Activated CD4-positive, alpha-beta memory T cell treated with anti-CD3 and anti-CD28 coated beads for 36 hours (primary cell): ENCODE results near the gene KRTAP4-12. TPM values are rescaled to one million over a fixed set of nuclear protein-coding genes. Genes with fewer than 3 reads are reported as not detected.
"Not testable (repeated sequence)": the region's sequence is repeated elsewhere in the genome, so short reads cannot be mapped to it uniquely, and the experiment has no call there.

Source experiments
- CTCF ChIA-PET: fragments of 350-600 bp; sonication (Branson Sonifier 250); formaldehyde crosslinking; loops from one replicate; lab custom pipeline; 2021; ENCODE audit warnings: antibody characterized with exemption, inconsistent platforms; lab: Charles Lee
- POLR2A ChIA-PET: fragments of 350-600 bp; sonication (Branson Sonifier 250); formaldehyde crosslinking; loops from one replicate; lab custom pipeline; 2021; ENCODE audit warnings: antibody characterized with exemption; lab: Charles Lee
- DNase-seq: peaks from one replicate; pipeline ENCODE4 v3.0.0-alpha.2; 2020
- H3K27ac Mint-ChIP-seq: one replicate; pipeline ENCODE4 v1.8.0; 2021; ENCODE audit warnings: mixed read lengths
- H3K27me3 Mint-ChIP-seq: one replicate; pipeline ENCODE4 v1.8.0; 2021; ENCODE audit warnings: mixed read lengths
- H3K36me3 Mint-ChIP-seq: one replicate; pipeline ENCODE4 v1.8.0; 2021; ENCODE audit warnings: mixed read lengths
- H3K4me1 Mint-ChIP-seq: one replicate; pipeline ENCODE4 v1.8.0; 2021; ENCODE audit warnings: low read depth, mixed read lengths
- H3K4me3 Mint-ChIP-seq: one replicate; pipeline ENCODE4 v1.8.0; 2021; ENCODE audit warnings: mild to moderate bottlenecking, mixed read lengths
- H3K9me3 Mint-ChIP-seq: one replicate; pipeline ENCODE4 v1.8.0; 2021; ENCODE audit warnings: mixed read lengths
- intact Hi-C: fragments of 100-400 bp; cut with micrococcal nuclease; formaldehyde crosslinking; loops from one replicate; pipeline ENCODE4 v1.15.1; 2023
- total RNA-seq, 2 experiments: library from RNA; stranded (reverse); gene quantifications; one replicate each; pipeline ENCODE4 v1.2.3, GENCODE V29; 2021

KRTAP4-12 gene
- total RNA-seq, 2 experiments from 2014 or later: not detected

DNA sequence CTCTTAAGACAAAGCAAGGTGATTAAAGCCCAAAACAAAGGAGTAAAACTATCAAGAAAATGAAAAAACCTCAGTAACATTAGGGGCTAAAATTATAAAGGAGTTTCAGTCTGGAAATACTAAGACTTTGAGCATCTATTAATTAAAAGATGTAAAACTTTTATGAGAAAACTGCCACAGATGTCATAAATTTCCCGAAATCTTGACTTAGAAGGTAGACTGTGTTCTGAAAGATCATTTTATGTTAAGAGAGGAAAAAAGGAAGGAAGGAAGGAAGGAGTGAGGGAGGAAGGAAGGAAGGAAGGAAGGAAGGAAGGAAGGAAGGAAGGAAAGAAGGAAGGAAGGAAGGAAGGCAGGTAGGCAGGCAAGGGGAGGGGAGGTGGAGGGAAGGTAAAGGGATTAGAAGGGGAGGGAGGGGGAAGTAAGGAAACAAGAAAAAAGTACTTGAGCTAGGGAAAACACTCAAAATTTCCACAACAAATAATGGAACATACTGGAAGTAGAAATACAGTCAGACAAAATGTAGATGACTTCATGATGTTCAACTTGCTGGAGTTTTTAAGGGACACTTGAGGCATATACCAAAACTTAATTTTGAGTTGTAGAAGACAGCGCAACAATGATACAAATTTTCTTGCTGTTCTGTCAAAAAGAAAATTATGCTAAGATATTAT is 23.7 kb upstream of the KRTAP4-12 start:
- Mint-ChIP-seq H3K9me3 (peaks cover 10% of the 10 kb centered on the region), H3K36me3 (peaks cover 5% of the 10 kb centered on the region), H3K27ac (no peak overlapping the region), H3K27me3 (no peaks in the 10 kb centered on the region), H3K4me1 (no peaks in the 10 kb centered on the region), H3K4me3 (no peak overlapping the region)
- no peak for DNase-seq
- CTCF ChIA-PET: no interaction called here
- intact Hi-C loops: no loop called here
- POLR2A ChIA-PET: no interaction called here

DNA sequence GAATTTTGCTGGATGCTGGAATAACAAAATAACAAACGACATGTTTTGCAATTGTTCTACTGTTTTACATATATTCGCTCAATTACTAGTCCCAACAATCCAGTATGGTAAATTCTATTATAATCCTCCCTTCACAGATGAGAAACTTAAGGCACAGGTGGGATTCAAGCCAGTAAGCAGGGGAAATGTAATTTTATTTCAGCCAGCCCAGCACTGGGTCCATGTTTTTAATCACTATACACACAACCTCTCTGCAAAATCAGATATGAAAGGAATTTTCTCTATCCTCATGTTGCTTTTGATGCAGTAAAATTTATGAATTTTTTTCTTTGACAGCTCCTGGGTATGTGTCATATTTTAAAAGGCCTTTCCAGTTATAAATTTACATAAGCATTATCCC is 21.3 kb upstream of the KRTAP4-12 start:
- Mint-ChIP-seq H3K36me3 (peaks cover 8% of the 10 kb centered on the region), H3K4me3 (no peak overlapping the region), H3K27me3 (no peaks in the 10 kb centered on the region), H3K27ac (no peak overlapping the region), H3K4me1 (no peaks in the 10 kb centered on the region), H3K9me3 (peaks cover 16% of the 10 kb centered on the region)
- no peak for DNase-seq
- intact Hi-C loops: no loop called here
- ChIA-PET POLR2A (no interaction called here), CTCF (no interaction called here)

DNA sequence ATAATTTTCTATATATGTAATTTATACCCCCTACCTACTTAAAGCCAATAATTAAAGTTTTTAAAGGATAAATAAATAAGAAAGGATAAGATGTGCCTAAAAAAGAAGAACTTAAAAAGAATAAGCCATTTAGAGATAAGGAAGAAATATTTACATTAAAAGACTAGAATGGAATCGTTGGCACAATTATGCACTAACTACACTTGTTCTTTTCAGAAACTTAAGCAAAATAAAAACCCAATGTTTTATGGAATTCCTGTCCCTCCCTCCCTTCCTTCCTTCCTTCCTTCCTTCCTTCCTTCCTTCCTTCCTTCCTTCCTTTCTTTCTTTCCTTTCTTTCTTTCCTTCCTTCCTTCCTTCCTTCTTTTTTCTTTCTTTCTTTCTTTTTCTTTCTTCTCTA is 20.9 kb upstream of the KRTAP4-12 start:
- ChIA-PET CTCF (no interaction called here), POLR2A (no interaction called here)
- no peak overlapping the region for H3K27ac Mint-ChIP-seq
- no peak for DNase-seq
- H3K4me1 Mint-ChIP-seq: no peaks in the 10 kb centered on the region
- H3K9me3 Mint-ChIP-seq: peaks cover 16% of the 10 kb centered on the region
- no peak overlapping the region for H3K4me3 Mint-ChIP-seq
- peaks cover 8% of the 10 kb centered on the region for H3K36me3 Mint-ChIP-seq
- H3K27me3 Mint-ChIP-seq: no peaks in the 10 kb centered on the region
- intact Hi-C loops: no loop called here

DNA sequence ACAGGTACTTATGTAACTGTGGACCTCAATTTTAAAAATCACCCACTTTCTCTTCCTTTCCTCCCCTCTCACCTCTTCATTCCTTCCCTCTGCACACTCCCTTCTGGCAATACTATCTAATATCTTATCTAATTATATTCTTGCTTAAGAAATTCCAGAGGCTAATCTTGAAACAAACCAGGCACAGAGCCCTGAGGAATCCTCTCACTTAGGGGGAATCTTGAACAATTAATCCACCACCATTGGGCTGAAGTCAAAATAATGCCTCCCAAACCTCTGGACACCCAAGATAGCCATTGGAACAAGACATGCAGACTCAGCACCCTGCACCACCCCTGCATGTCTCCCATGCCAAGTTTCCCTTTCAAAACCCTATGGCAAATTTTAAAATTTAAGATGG is 17.4 kb upstream of the KRTAP4-12 start:
- POLR2A ChIA-PET: no interaction called here
- CTCF ChIA-PET: no interaction called here
- Mint-ChIP-seq H3K4me3 (no peak overlapping the region), H3K27me3 (peaks cover 5% of the 10 kb centered on the region), H3K36me3 (peaks cover 11% of the 10 kb centered on the region), H3K9me3 (peaks cover 23% of the 10 kb centered on the region), H3K27ac (no peak overlapping the region), H3K4me1 (no peaks in the 10 kb centered on the region)
- intact Hi-C loops: no loop called here
- DNase-seq: no peak

DNA sequence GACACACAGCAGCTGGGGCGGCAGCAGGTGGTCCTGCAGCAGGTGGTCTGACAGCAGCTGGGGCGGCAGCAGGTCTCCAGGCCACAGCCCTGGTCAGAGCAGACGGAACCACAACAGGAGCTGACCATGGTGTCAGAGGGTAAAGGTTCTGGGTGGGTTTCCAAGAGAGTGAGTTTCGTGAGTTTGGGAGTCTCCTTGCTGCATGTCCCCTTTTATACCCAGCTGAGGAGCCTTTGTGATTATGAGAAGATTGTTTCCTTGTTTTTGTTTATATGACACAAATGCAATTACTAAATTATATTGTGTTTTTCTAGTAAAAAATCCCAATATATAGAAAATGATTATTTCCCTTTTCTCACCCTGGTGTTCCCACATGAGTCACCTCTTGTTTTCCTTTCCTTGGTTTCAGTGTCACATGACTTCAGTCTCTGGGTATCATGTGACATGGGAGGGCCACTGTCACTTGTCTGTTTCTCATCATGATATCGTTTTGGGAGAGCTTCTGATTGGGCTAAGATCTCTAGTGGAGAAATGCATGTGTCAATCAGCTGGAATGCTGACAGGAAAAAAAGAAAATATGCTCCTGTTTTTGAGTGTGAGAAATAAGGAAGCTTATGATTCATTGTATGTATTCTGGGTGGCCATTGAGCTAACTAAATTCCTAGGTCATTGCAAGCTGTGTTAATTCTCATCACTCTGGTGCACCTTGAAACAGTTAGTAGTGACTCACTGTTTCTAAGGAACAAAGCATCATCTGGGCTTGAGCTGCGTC is 16.6 kb upstream of the KRTAP4-12 start, which contains the start of gene KRTAP4-6:
Gene KRTAP4-6, minus strand, starts transcription at position 185 of the 772 bp plus-strand sequence. Its CDS starts 57 bp downstream, at position 128.
- no peaks in the 10 kb centered on the region for H3K4me1 Mint-ChIP-seq
- intact Hi-C loops: no loop called here
- H3K9me3 Mint-ChIP-seq: peaks cover 23% of the 10 kb centered on the region
- H3K36me3 Mint-ChIP-seq: peaks cover 11% of the 10 kb centered on the region
- ChIA-PET CTCF (interaction anchor here (0.6 kb wide), 1 partner anchor 102 kb away, joined by 3 read pairs; no protein-coding TSS in a partner anchor), POLR2A (no interaction called here)
- no peak for DNase-seq
- H3K27ac Mint-ChIP-seq: no peak within 1 kb of the TSS
- H3K4me3 Mint-ChIP-seq: no peak within 1 kb of the TSS
- H3K27me3 Mint-ChIP-seq: peaks cover 5% of the 10 kb centered on the region

DNA sequence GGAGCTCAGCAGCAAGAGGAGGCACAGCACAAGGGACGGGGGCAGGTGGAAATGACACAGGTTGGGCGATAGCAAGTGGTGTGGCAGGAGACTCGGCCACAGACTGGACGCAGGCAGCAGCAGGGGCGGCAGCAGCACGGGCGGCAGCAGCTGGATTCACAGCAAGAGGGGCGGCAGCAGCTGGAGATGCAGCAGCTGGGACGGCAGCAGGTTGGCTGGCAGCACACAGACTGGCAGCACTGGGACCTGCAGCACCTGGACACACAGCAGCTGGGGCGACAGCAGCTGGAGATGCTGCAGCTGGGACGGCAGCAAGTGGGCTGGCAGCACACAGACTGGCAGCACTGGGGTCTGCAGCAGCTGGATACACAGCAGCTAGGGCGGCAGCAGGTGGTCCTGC is 15.9 kb upstream of the KRTAP4-12 start:
- Mint-ChIP-seq H3K36me3 (peaks cover 11% of the 10 kb centered on the region), H3K9me3 (peaks cover 23% of the 10 kb centered on the region)
- DNase-seq, H3K27ac Mint-ChIP-seq, H3K4me3 Mint-ChIP-seq, intact Hi-C loops, H3K27me3 Mint-ChIP-seq, CTCF ChIA-PET, POLR2A ChIA-PET, H3K4me1 Mint-ChIP-seq: not testable (repeated sequence)

DNA sequence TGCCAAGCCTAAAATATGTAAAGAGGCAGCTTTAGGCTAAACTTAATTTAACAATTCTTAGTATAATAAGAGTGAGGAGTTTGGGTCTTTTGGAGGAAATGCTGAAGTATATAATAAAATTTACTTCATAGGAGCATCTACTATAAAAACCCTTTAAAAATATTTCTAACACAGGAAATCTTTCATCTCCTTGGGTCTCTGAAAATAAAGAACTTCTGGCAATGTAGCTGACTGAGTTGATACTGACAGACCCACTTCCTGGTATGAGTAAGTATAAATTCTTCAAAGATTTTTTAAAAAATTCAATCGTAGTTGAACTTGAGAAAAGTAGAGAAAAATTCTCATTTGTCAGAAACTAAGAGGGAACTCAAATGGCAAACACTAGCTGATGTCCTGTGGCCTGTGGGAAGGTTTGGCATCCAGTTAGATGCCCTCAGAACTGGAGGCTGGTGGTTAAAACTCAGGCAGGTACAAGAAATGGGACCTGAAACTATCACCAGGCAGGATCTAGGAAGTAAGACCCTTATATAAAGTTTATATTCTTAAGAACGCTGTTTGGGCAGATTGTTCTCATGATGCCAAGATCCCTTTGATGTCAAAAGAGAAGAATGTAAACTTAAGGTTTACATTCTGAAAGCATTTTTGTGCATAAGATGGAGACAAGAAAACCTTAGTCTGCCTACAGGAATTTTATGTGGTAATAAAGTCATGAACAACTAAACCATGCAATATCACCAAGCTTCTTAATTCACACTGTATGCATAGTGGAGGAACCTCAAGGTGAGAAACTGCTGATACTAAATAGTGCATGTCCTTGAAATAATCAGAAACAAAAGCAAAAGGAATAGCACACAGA is 10.1 kb upstream of the KRTAP4-12 start:
- Mint-ChIP-seq H3K36me3 (no peaks in the 10 kb centered on the region), H3K4me3 (no peak overlapping the region), H3K27ac (no peak overlapping the region), H3K9me3 (peaks cover 7% of the 10 kb centered on the region), H3K27me3 (peaks cover 2% of the 10 kb centered on the region), H3K4me1 (peaks cover 15% of the 10 kb centered on the region)
- CTCF ChIA-PET: no interaction called here
- intact Hi-C loops: no loop called here
- no peak for DNase-seq
- POLR2A ChIA-PET: no interaction called here

DNA sequence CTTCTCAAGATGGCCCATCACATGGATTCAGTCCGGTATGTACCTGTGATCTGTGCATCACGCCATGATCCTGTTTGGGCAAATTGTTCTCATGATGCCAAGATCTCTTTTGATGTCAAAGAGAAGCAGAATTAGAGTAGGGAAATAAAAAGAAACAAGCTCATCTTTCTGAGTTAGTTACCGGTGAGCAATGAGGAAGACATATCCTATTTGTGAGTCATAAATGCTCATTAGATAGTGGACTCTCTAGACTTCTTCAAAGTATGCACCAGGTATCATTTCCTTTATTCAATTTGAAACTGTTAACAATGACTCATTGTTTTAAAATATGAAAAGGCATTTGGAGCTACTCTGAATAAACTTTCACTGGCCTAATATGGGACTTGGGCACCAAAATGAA is 8.0 kb upstream of the KRTAP4-12 start:
- intact Hi-C loops: no loop called here
- Mint-ChIP-seq H3K9me3 (peaks cover 7% of the 10 kb centered on the region), H3K4me1 (peaks cover 15% of the 10 kb centered on the region), H3K27me3 (no peaks in the 10 kb centered on the region), H3K4me3 (no peak overlapping the region), H3K27ac (no peak overlapping the region), H3K36me3 (no peaks in the 10 kb centered on the region)
- ChIA-PET CTCF (no interaction called here), POLR2A (no interaction called here)
- DNase-seq: no peak

DNA sequence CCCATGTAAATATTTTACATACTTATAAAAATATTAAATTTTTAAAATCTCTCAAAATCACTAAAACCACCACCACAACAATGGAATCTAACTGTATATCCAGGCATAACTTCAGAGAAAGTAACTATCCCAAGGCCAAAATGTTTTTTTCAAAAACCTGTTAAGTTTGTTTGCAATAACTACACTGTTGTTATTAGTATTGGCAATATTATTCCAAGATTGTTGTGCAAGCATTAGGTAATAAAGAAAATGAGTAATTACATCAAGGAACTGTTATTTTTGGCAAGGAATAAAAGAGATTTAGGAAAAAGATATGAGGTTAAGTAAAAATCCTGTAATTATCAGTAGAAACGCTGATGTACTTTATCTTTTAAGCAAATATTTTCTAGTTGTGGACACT is 3.4 kb upstream of the KRTAP4-12 start:
- intact Hi-C loops: no loop called here
- no peaks in the 10 kb centered on the region for H3K27me3 Mint-ChIP-seq
- no peaks in the 10 kb centered on the region for H3K36me3 Mint-ChIP-seq
- H3K27ac Mint-ChIP-seq: no peak overlapping the region
- DNase-seq: no peak
- CTCF ChIA-PET: no interaction called here
- no peak overlapping the region for H3K4me3 Mint-ChIP-seq
- POLR2A ChIA-PET: no interaction called here
- peaks cover 44% of the 10 kb centered on the region for H3K4me1 Mint-ChIP-seq
- peaks cover 6% of the 10 kb centered on the region for H3K9me3 Mint-ChIP-seq

DNA sequence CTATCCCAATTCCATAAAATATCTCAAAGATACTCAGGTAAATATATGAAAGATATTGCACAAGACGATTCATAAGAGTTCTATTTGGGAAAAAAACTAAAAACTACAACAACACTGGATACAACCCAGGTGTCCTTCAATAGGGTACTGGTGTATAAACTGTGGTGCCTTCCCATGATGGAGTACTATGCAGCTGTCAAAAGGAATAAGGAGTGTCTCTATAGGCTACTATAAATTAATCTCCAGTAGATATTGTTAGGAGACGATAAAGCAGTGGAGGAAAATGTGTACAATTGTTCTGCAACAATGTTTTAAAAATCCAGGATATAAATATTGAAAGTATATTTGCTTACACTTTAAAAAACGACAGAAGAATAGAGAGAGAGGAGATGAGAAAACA is 2.4 kb upstream of the KRTAP4-12 start:
- intact Hi-C loops: no loop called here
- peaks cover 40% of the 10 kb centered on the region for H3K4me1 Mint-ChIP-seq

DNA sequence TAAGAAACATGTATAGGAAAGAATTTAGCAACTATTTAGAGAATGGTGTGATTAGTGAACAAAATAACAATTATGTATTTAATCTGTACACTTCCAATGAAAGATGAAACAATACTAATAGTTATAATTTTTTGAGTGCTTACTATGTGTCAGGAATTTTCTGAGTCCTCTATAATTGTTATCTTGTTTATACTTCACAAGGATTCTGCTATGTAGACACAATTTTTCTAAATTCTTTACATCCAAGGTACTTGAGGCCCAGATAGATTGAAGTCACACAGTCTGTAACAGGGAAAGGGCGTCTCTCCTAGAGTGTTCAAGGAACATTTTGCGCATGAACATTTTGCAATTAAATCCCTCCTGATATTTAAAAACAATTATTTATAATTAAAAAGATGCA is 1.1 kb upstream of the KRTAP4-12 start:
- Mint-ChIP-seq H3K36me3 (no peaks in the 10 kb centered on the region), H3K4me3 (no peak overlapping the region), H3K27me3 (no peaks in the 10 kb centered on the region), H3K9me3 (peaks cover 11% of the 10 kb centered on the region), H3K27ac (no peak overlapping the region), H3K4me1 (peaks cover 42% of the 10 kb centered on the region)
- ChIA-PET POLR2A (no interaction called here), CTCF (interaction anchor here (1.3 to 1.4 kb wide), 2 partner anchors 424 to 537 kb away, joined by 3 read pairs; no protein-coding TSS in a partner anchor)
- intact Hi-C loops: no loop called here
- DNase-seq: no peak

More for the DNA sequence above, 2.4 kb upstream of the KRTAP4-12 start:
- Mint-ChIP-seq H3K9me3 (peaks cover 11% of the 10 kb centered on the region), H3K27me3 (no peaks in the 10 kb centered on the region), H3K4me3 (no peak overlapping the region), H3K36me3 (no peaks in the 10 kb centered on the region), H3K27ac (no peak overlapping the region)
- no peak for DNase-seq
- CTCF ChIA-PET: no interaction called here
- POLR2A ChIA-PET: no interaction called here
